ENCODE measurements around the gene EFTUD2.
A peak's percentile ranks its signal among the peaks of the same experiment; 100 is the strongest.

Gene EFTUD2

DNA sequence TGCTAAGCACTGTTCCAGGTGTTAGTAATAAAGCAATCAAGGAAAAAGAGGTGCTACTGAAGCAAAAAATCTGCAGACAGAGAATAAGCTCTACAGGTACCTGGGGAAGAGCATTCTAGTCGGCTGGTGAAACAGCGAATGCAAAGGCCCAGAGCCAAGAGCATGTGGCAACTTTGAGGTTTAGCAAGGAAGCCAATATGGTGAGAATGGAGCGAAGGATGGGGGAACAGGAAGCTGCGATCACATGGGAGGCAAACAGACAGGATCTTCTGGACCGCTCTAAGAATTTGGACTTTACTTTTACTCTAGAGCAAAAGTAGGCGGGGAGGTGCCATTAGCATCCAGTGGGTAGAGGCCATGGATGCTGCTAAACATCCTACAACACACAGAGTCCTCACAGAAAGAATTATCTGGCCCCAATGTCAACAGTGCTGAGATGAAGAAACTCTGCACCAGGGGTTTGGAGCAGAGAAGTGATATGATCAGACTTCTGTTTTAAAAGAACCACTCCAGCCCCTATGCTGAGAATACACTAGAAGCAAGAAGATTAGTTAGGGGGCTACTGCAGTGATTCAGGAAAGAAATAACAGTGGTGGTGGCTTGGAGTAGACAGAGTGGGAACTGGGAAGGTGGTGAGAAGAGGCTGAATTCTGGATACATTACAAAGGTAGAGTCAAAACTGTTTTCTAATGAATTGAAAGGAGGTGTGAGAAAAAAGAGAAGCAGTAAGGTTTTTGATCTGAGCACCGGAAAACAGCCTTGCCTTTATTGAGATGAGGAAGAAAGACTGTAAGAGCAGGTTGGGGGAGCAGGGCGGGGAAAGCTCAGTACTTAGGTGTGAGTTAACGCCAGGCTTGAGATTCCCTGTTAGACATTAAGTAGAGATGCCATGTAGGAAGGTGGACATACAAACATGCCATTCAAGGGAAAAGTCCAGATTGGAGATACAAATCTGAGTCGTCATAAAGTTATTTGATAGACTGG lies 11.0 kb downstream of the EFTUD2 start:
- no peak for DNase-seq (ENCODE audit: low read depth in 2 of 2)

DNA sequence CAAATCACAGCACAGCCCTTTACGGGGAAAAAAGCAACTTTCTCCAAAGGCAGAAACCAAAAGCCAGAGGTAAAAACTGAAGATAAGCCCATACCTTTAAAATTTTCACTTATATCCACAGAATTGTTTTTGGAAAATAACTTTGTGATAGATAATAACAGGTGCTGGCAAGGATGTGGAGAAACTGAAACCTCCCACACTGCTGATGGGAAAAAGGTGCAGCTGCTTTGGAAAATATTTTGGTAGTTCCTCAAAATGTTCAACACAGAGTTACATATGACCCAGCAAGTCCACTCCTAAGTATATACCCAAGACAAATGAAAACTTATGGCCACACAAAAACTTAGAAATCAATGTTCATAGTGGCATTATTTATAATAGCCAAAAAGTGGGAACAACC lies 12.2 kb downstream of the EFTUD2 start:
- DNase-seq (ENCODE audit: low read depth in 2 of 2), result no peak

DNA sequence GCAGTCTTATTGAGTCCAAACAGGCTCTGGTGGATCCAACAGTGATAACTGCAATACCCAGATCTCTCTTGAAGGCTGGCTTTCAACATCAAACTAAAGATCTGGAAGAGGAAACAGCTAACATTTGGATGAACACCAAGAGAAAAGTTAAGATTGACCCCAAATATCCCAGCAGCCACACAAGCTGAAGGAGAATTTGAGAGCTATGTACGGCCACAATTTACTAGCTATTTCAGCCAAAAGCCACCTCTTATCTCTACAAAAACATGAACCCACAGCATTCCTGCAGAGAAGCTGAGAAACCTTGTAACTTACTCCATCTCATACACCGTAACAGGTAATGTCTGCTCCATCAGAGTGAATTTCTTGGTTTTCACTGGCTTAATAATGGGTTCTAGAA lies 14.3 kb downstream of the EFTUD2 start:
- no peak for DNase-seq (ENCODE audit: low read depth in 2 of 2)

DNA sequence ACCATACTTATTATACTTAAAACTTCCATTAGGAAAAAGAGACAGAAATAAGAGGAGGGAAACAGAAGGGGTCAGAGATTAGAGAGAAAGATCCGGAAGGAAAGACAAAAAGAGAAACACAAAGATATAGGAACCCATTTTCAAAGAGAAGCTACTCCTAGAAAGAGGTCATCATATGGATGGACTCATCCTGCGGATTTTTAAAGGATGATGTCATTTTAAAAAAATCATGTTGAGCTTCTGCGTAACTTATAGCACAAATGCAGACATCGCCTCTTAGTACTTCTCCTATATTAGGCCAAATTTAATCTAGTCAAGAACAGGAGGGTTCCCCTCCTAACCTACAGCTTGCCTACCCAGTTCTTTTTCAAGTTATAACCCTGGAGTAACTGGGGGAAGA lies 18.1 kb downstream of the EFTUD2 start:
- DNase-seq (ENCODE audit: low read depth in 2 of 2), result no peak

DNA sequence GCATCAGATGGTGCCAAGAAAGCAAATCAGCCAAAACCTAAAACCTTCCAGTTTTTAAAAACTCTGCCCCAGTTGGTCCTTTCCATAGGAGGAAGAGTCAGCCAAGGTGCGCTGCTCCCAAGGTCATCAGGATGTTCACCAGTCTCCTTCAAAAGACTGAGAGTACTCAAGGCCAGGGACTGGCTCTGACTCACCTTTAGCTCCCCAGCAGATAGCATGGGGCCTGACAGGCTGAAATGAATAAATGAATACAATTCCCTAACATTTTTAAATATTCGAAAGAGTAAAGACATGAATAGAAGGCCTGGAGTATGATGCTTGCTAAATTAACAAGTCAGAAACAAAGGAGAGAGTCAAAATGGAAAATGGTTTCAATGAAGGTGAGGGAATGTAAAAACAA lies 19.2 kb downstream of the EFTUD2 start:
- no peak for DNase-seq (ENCODE audit: low read depth in 2 of 2)

DNA sequence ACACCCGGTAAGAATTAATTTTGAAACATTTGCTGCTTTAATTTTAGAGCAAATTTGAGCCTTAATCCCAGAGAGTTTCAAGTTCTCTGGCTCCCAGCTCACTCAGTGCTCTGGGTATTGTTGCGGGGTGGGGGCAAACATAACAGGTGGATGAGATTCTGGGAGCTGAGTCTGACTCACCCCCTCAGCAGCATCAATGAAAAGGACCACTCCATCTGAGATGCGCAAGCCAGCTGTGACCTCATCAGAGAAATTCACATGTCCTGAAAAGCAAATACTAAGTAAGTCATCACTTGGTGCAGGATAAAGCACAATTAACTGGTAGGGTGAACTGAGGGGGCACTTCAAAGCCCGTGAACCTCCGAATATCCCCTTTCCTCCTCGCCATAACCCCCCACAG lies 19.9 kb downstream of the EFTUD2 start:
- DNase-seq (ENCODE audit: low read depth in 2 of 2), result no peak

DNA sequence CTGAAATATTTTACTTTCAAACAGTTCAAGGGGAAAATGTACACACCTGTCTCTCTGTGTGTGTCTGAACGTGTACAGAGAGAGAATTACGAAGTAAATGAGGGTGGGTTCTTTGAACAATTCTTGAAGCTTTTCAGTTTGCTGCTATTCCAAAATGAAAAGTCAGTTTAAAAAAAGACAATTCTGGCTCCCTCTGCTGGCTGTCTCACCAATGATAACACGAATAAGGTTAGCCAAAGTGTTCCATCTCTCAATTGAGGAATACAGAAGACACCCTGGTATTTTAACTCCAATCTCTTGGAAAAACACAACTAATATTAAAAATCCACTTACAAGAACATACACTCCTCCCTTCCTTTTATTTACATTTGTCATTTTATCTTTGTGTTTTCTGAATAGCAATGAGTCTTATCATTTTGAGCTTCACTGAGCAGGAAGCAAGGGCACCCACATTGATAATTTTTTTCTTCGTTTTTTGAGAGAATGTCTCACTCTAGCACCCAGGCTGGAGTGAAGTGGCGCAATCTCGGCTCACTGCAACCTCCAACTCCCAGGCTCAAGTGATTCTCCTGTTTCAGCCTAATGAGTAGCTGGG lies 20.5 kb downstream of the EFTUD2 start:
- peak in 1 of 2 experiments; percentile 10 for DNase-seq (ENCODE audit: low read depth in 2 of 2)

DNA sequence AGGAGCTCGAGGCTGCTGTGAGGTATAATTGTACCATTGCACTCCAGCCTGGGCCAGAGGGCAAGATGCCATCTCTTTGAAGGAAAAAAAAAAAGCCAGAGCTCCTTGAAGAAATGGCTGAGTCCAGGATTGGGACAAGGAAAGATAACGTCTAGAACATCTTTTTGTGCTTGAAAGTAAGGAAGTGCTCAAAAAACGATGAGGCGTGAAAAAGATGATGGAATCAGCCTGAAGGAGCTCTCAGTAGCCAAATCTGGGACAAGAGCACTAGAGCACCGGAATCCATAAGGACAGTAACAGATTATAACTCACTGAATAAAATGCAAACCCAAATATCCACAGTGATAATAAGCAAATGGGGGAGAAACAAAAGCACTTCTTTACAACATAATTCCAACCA lies 22.1 kb downstream of the EFTUD2 start:
- DNase-seq (ENCODE audit: low read depth in 2 of 2), result no peak

DNA sequence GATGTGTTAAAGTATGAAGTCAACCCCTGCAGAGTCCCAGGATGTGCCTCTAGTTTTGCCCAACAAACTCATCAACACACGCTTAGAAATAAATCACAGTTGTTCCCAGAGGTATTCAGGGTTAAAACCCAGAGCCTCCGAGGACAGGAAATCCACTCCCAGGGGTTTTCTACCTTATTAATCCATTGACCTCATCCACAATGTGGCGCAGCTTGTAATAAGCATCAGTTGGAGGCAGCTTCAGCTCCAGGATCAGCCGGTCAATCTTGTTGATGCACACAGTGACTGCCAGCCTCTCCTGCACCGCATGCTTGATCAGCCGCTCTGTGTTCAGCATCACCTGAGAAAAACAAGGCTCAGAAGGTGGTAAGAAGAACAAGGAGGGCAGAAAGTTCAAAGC lies 23.5 kb downstream of the EFTUD2 start:
- no peak for DNase-seq (ENCODE audit: low read depth in 2 of 2)

DNA sequence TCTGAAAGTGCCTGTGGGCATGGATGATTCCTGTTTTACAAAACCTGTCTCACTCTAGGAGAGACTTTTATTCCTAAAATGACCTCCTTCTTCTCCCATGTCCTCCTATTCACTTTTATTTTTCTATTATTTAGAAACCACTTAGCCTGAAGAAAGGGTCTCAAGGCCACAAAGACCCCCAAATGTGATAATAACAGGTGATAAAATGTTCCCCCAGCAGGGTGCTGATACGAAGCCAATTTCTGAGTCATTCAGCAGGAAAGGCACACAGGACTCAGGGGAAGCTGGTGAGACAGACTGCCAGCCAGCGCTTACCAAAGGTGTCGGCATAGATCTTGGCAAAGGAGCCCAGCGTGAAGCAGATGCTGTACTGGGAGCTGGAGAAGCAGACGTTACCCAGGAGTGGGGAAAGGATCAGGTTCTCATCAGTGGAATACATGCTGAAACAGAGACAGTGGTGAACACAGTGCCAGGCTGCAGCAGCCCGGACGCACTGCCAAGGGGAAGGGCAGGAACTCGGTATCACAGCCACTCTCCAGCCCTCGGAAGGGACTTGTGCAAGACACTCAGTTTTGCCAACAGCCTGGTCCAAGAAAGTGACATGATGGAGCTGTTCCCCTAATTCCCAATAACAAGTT lies 27.0 kb downstream of the EFTUD2 start:
- no peak for DNase-seq (ENCODE audit: low read depth in 2 of 2)

DNA sequence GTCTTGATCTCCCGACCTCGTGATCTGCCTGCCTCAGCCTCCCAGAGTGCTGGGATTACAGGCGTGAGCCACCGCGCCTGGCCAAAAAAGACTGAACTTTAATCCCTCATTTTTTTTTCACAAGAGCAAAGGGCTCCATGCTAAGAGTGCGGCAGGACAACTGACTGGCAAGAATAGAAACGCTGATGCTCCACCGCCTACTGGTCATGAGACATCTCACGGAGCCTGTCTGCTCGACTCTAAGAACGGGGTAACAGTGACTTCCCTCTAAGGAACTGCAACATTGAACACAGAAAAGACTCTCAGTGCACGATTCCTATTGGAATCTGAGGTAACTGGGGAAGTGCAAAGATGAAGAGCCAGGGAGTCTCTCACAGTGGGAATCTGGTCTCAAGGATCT lies 27.7 kb downstream of the EFTUD2 start:
- DNase-seq (ENCODE audit: low read depth in 2 of 2), result no peak

DNA sequence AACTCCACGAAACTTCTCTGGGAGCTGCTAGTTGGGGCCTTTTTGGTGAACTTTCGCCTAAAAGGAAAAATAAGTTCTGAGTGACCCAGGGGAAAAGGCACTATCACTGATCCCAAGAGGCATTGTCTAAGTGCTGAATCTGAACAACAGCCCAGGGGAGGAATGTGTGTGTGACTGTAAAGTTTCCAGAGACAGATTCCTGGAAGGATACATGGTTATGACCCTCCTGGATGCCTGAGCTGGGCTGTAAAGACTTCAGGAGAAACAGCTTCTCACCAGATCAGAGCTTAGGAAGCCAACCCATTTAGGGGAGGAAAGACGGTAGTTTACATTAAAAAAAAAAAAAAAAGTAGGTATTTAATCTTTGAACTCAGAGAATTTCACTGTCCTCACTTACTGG lies 31.4 kb downstream of the EFTUD2 start:
- no peak for DNase-seq (ENCODE audit: low read depth in 2 of 2)

DNA sequence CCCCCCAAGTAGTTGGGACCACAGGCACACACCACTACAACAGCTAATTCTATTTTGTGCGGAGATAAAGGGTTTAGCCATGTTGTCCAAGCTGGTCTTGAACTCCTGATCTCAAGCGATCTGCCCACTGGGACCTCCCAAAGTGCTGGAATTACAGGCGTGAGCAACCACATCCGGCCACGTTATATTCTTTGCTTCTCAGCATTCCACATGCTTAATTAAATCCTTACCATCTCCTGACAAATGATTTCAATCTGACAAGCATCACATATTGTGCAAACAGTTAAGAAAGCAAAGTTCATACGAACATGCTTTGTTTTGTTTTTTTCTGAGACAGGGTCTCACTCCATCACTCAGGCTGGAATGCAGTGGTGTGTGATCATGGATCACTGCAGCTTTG lies 33.3 kb downstream of the EFTUD2 start:
- DNase-seq (ENCODE audit: low read depth in 2 of 2), result peak; percentile 71 to 75

DNA sequence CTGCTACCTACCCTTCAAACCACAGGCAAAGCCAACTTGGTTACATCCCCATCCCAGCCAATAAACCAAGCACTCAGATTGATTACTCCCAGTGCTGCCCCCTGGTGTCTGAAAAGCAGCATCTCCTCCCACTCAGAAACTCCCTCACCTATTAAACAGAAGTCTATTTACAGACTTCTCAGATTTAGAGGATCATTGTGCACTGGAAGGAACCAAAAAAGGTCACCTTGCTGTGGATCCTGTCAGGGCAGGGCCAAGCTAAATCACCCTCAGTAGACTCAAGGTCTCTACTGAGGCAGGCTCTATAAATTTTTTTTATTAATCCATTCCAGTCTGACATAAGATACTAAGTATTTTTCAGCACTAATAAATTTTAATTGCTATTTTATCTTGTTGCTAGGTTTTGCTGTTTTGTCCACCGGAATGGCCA lies 34.0 kb downstream of the EFTUD2 start:
- DNase-seq (ENCODE audit: low read depth in 2 of 2), result peak; percentile 46 to 56

DNA sequence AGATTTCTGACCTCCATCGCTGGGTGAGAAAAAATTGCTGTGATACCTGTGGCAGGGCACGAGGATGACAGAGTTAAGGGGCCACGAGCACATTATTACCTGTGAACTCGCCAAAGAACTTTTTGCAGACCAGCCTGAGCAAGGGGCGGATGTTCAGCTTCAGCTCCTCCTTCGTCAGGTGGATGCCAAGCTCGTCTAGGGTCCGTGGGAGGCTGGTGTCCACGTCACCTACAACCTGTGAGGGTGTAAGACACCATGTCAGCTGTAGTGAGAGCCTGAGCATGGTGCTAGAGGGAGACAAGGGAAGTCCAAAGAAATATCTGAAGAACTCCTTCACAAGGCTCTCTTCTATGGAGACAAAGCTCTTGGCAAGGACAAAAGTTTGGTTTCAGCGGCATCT lies 34.4 kb downstream of the EFTUD2 start:
- DNase-seq (ENCODE audit: low read depth in 2 of 2), result no peak

DNA sequence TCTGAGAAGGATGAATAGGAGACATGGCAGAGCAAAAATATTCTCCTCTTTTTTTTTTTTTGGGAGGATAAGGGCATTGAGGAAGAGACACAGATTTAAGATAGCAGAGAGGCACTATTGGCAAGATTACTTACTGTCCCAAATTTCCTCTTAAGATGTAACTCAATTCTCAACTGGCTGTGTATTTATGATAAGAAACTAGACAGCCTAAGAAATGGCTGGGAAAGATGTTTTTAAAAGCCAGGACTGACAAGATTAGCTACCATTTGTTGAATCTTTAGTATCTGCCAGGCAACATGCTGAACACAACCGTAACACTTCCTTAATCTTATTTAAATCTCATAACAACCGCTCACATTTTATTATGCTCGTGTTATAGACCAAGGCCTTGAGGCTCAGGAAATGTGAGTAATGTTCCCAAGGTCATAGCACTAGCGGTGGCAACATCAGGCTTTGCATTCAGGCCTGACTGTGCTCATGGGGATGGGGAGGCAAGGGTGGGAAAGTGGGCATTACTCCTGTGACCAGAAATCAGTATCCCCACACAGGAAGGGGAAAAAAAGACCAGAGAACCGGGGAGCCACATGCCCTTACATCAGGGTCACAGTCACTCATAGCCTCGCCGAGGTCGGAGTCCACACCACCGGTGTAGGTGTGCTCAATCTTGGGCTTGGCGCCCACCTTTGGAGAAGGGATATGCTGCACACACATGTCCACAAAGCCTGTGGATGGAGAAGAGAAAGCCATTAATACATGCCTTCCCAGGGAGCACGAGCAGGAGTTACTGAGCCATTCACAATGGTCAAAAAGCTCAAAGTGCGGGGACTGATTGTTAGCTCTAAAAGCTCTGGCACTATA lies 36.0 kb downstream of the EFTUD2 start:
- DNase-seq (ENCODE audit: low read depth in 2 of 2), result no peak

DNA sequence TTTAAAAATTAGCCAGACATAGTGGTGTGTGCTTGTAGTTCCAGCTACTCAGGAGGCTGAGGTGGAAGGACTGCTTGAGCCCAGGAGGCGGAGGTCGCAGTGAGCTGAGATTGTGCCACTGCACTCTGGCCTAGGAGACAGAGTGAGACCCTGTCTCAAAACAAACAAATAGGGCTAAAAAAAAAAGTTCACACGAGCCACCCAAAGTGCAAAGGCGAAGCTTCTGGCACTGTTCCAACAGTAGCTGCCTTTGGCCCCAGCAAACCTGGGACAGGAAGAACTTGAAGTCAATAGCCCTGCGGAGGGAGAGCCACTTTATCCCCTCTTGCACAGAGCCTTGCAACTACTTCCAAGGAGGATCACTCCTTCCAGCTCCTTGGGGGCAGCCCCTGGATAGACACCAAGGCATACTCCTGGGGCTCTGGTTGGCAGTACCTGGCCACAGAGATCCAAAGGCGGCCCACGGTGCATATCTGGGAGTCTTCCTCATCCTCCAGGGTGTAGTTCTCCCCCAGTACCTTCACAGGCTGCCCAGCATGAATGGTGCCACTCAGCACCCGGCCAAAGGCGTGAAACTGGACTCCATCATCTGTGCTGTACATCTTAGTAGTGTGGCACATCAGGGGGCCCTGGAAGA lies 36.8 kb downstream of the EFTUD2 start:
- no peak for DNase-seq (ENCODE audit: low read depth in 2 of 2)

DNA sequence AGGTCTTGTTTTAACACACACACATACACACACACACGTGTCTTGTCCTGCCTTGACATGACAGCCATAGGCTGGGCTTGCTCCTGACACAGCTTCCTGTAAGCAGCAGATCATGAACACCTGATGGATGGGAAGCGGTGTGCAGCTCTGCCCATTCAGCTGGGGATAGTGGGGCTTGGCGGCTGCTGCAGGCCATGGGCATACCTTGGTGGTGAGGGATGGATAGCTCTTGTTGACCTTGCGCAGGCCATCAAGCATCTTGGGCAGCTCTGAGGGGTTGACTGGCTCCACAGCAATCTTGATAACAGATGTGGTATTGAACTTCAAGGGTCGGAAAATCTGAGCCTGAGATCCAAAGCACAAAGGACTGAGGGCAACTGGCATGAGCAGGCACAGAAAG lies 39.5 kb downstream of the EFTUD2 start:
- no peak for DNase-seq (ENCODE audit: low read depth in 2 of 2)

DNA sequence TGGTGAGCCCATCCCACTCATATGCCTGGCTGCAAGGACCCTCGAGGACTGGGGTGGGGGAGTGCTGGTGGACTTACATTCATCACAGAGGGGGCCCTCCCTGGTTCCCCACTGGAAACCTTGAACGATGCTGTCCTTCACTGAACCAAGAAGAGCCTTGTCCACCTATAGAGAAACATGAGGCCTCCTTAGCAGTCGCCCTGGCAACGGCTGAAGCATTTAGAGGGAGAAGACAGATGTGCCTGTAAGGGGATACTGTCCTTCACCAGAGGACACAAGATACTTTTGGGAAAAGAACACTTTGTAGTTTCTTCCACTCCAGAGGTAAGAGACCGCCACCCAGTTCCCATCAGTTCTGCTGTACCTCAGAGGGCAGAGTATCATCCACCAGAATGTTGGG lies 45.1 kb downstream of the EFTUD2 start:
- DNase-seq (ENCODE audit: low read depth in 2 of 2), result no peak

DNA sequence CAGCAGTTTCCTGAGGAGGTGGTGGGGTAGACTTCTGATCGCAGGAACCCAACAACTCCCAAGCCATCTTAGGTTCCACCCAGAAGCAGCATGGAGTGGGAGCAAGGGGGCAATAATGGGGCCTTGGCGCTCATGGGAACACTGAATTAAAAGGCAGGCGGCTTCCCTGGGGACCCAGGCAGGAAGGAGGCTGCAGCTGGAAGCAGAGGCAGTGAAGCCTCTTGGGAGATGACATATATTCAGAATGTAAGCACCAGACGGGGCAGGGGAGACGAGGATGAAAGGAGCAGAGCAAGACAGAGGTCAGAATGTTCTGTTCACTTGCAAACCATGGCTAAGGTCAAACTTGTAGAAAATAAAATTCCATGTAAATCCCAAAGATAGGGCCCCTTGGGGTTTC lies 48.6 kb downstream of the EFTUD2 start:
- no peak for DNase-seq (ENCODE audit: low read depth in 2 of 2)

DNA sequence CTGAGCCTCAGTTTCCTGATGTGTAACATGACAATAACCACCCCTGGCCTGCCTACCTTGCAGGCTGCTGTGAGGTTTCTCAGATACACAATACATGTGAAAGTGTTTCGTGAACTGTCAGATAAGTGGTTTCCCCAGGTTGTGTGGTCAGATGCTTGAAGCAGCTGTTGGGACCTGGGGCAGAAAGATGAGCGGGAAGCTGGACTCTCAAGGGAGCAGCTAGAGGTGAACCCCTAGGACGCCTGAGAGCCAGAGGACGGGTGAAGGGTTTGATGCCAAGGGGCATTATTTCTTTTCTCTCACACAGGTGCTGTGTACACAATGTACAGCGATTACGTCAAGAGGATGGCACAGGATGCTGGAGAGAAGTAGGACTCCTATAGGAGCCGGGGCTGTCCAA lies 49.2 kb downstream of the EFTUD2 start:
- DNase-seq (ENCODE audit: low read depth in 2 of 2), result no peak
